DOHH2 (cell line): ENCODE data around the gene ARID1B.

Experiments
- EZH2phosphoT487 ChIP-seq: fragments of 200-600 bp; sonication (generic); IDR thresholded peaks from 2 replicates; pipeline ENCODE4 v1.6.1; 2017; ENCODE audit warnings: borderline replicate concordance, mild to moderate bottlenecking, antibody characterized with exemption, low read length, moderate library complexity, mixed read lengths
- TF ChIP-seq, protein P1 (sequence below): fragments of 200-600 bp; sonication (generic); IDR thresholded peaks from one replicate; pipeline ENCODE4 v1.5.1; 2014; ENCODE audit warnings: antibody characterized with exemption, mild to moderate bottlenecking, low read depth, low read length; ENCODE audit not compliant: poor library complexity, severe bottlenecking

DNA sequence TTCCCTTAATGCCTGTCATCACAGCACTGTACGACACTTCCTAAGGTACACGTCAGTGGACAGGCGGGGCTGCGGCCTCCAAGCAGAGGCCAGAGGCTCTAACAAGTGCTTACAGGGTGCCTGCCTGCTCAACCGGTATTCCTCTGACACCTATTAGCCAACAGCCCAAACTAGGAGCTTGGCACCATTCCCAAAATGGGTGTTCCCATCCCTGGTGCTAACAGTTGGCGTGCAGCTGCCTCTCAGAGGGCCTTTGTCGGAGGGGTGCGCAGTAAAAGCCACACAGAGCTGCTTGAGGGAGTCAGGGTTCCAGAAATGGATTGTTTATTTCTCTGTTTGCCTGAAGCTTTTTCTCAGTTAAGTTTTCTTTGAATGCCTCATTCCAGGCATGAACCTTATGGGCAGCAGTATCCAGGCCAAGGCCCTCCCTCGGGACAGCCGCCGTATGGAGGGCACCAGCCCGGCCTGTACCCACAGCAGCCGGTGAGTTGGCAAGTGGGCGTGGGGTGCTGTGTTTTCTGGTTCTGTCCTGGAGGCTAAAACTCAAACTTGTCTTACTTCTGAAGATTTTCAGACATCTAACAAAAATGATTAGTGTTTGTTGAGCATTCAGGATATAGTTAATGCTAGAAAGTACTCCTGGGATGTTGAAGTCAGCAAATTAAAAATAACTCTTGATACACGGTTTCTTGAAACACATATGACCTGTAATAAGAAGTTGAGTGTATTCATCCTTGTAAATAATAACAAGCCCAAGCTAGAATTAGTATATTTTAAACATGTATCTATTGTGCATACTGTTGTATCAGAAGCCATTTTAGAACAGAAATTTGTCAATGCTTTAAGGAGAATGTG, 421.5 kb downstream of the ARID1B start:
- TF ChIP-seq, protein P1, sequence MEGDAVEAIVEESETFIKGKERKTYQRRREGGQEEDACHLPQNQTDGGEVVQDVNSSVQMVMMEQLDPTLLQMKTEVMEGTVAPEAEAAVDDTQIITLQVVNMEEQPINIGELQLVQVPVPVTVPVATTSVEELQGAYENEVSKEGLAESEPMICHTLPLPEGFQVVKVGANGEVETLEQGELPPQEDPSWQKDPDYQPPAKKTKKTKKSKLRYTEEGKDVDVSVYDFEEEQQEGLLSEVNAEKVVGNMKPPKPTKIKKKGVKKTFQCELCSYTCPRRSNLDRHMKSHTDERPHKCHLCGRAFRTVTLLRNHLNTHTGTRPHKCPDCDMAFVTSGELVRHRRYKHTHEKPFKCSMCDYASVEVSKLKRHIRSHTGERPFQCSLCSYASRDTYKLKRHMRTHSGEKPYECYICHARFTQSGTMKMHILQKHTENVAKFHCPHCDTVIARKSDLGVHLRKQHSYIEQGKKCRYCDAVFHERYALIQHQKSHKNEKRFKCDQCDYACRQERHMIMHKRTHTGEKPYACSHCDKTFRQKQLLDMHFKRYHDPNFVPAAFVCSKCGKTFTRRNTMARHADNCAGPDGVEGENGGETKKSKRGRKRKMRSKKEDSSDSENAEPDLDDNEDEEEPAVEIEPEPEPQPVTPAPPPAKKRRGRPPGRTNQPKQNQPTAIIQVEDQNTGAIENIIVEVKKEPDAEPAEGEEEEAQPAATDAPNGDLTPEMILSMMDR: no peak
- TF ChIP-seq EZH2phosphoT487: no peak
